ENCODE measurements around the gene TMEM139. TPM values are rescaled to one million over a fixed set of nuclear protein-coding genes. Genes with fewer than 3 reads are reported as not detected.

The TMEM139 gene
- total and polyA plus RNA-seq, 2 experiments from 2014 or later: 15.6 to 19.8 TPM

DNA sequence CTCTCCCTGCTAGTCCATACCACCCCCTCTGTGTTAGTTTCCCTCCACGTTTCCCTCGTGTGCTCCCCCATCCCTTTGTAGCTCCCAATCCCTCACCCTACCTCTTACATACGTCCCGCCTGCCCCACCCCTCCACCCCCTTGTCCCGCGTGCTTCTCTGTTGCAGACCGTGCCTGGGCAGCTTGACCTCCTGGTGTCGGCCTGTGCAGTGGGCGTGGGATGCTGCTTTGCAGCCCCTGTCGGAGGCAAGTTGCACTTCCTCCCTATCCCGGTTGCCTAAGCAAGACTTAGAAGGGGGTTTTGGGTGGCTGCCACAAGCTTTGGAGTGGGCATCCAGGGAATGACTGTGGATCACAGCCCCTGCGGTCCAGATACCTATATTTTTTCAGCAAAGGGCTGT, 38.9 kb downstream of the TMEM139 start:
- H3K36me3 ChIP-seq (replicated peaks; ENCODE audit: insufficient read depth, low read depth): no peaks in the 10 kb centered on the region
- H3K79me2 ChIP-seq: no peaks in the 10 kb centered on the region
- H2AFZ ChIP-seq: no peak overlapping the region
- DNase-seq (ENCODE audit: low spot score): no peak
- no peaks in the 10 kb centered on the region for H4K20me1 ChIP-seq (ENCODE audit: insufficient read depth, poor library complexity, severe bottlenecking)
- TF ChIP-seq EZH2 (IDR thresholded peaks at IDR 0.05; ENCODE audit: borderline replicate concordance) (no peak), EZH2phosphoT487 (IDR thresholded peaks at IDR 0.05; ENCODE audit: low read depth, severe bottlenecking, unreplicated experiment) (no peak)
- TF ChIP-seq, protein P1, sequence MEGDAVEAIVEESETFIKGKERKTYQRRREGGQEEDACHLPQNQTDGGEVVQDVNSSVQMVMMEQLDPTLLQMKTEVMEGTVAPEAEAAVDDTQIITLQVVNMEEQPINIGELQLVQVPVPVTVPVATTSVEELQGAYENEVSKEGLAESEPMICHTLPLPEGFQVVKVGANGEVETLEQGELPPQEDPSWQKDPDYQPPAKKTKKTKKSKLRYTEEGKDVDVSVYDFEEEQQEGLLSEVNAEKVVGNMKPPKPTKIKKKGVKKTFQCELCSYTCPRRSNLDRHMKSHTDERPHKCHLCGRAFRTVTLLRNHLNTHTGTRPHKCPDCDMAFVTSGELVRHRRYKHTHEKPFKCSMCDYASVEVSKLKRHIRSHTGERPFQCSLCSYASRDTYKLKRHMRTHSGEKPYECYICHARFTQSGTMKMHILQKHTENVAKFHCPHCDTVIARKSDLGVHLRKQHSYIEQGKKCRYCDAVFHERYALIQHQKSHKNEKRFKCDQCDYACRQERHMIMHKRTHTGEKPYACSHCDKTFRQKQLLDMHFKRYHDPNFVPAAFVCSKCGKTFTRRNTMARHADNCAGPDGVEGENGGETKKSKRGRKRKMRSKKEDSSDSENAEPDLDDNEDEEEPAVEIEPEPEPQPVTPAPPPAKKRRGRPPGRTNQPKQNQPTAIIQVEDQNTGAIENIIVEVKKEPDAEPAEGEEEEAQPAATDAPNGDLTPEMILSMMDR (IDR thresholded peaks at IDR 0.05; ENCODE audit: poor library complexity): no peak
- H3K9me3 ChIP-seq (ENCODE audit: low read depth): no peaks in the 10 kb centered on the region
- no peaks in the 10 kb centered on the region for H3K9me2 ChIP-seq (replicated peaks; ENCODE audit: insufficient read depth)
- no peak overlapping the region for H3K4me3 ChIP-seq
- 82% methylated on average over 11 of the region's 12 CpGs for WGBS (ENCODE audit: low lambda C conversion rate, missing lambda C conversion rate)
- H3K4me1 ChIP-seq (ENCODE audit: insufficient read depth): peaks cover 12% of the 10 kb centered on the region
- H3K27me3 ChIP-seq: no peaks in the 10 kb centered on the region
- no peak overlapping the region for H3K27ac ChIP-seq
- no peak overlapping the region for H3K4me2 ChIP-seq

DNA sequence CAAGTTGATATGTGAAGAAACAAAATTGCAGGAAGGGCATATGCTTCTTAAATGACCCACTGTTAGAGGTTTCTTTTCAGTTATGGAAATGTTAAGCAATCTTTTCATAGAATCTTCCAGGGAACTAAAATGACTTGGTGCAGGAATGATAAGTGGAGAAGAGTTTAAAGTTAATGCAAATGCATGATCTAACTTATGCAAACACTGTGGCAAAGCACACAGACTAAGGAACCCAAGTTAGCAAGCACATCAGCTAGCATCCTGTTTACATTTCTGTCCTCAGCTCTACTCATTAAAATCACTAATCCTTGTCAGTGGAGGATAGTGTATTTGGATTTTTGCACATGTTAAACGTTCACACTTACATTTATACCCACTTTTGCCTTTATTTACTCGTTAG, 40.5 kb downstream of the TMEM139 start:
- Histone ChIP-seq H3K4me2 (no peak overlapping the region), H3K4me3 (no peak overlapping the region), H3K27me3 (no peaks in the 10 kb centered on the region), H3K36me3 (replicated peaks; ENCODE audit: insufficient read depth, low read depth) (no peaks in the 10 kb centered on the region), H3K9me2 (replicated peaks; ENCODE audit: insufficient read depth) (no peaks in the 10 kb centered on the region), H2AFZ (no peak overlapping the region), H3K9me3 (ENCODE audit: low read depth) (no peaks in the 10 kb centered on the region), H3K79me2 (no peaks in the 10 kb centered on the region), H4K20me1 (ENCODE audit: insufficient read depth, poor library complexity, severe bottlenecking) (no peaks in the 10 kb centered on the region), H3K27ac (no peak overlapping the region), H3K4me1 (ENCODE audit: insufficient read depth) (peaks cover 12% of the 10 kb centered on the region)
- TF ChIP-seq EZH2 (IDR thresholded peaks at IDR 0.05; ENCODE audit: borderline replicate concordance) (no peak), EZH2phosphoT487 (IDR thresholded peaks at IDR 0.05; ENCODE audit: low read depth, severe bottlenecking, unreplicated experiment) (no peak)
- TF ChIP-seq, protein P1 (IDR thresholded peaks at IDR 0.05; ENCODE audit: poor library complexity): no peak
- no peak for DNase-seq (ENCODE audit: low spot score)
- 29% methylated on average over 2 of the region's 2 CpGs for WGBS (ENCODE audit: low lambda C conversion rate, missing lambda C conversion rate)

DNA sequence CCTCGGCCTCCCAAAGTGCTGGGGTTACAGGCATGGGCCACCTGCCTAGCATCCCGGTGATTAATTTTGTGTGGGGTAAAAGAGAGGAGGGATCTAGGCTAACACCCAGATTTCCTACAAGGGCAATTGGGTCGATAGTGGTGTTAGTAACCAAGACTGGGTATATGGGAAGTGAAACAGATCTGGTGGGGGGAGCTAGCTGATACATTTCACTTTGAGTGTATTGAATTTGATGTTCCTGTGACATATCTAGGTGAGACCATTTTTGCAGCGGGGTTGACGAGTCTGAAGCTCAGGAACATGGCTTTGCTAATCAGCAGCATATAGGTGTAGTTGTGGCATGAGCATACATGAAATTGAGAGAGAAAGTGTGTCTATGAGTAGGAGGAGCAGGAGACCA, 43.1 kb downstream of the TMEM139 start:
- H3K79me2 ChIP-seq: no peaks in the 10 kb centered on the region
- WGBS (ENCODE audit: low lambda C conversion rate, missing lambda C conversion rate): 97% methylated on average over 5 of the region's 5 CpGs
- H3K27ac ChIP-seq: no peak overlapping the region
- TF ChIP-seq, protein P1 (IDR thresholded peaks at IDR 0.05; ENCODE audit: poor library complexity): no peak
- TF ChIP-seq EZH2phosphoT487 (IDR thresholded peaks at IDR 0.05; ENCODE audit: low read depth, severe bottlenecking, unreplicated experiment) (no peak), EZH2 (IDR thresholded peaks at IDR 0.05; ENCODE audit: borderline replicate concordance) (no peak)
- H3K27me3 ChIP-seq: no peaks in the 10 kb centered on the region
- no peak overlapping the region for H3K4me2 ChIP-seq
- no peak overlapping the region for H2AFZ ChIP-seq
- no peaks in the 10 kb centered on the region for H3K36me3 ChIP-seq (replicated peaks; ENCODE audit: insufficient read depth, low read depth)
- H4K20me1 ChIP-seq (ENCODE audit: insufficient read depth, poor library complexity, severe bottlenecking): no peaks in the 10 kb centered on the region
- no peaks in the 10 kb centered on the region for H3K9me2 ChIP-seq (replicated peaks; ENCODE audit: insufficient read depth)
- H3K4me1 ChIP-seq (ENCODE audit: insufficient read depth): peaks cover 9% of the 10 kb centered on the region
- no peak for DNase-seq (ENCODE audit: low spot score)
- no peak overlapping the region for H3K4me3 ChIP-seq
- H3K9me3 ChIP-seq (ENCODE audit: low read depth): no peaks in the 10 kb centered on the region
